K562 (cell line): Measurements from ENCODE around the gene POLR2A. TPM values are rescaled to one million over a fixed set of nuclear protein-coding genes. Genes with fewer than 3 reads are reported as not detected.

ENCODE experiments used
- CREB1 ChIP-seq, 2 experiments: sonication (generic) in 1 of 2; formaldehyde crosslinking in 1 of 2; IDR thresholded peaks; 2 replicates each; pipeline versions ENCODE4 v1.6.1 to v1.8.0; 2012 to 2022; ENCODE audit warnings: inconsistent platforms in 1 of 2, mild to moderate bottlenecking in 1 of 2, missing genetic modification reagents in 1 of 2, moderate library complexity in 1 of 2
- FOXA3 ChIP-seq, 2 experiments: fragments of 450-650 bp in 1 of 2; sonication (generic) in 1 of 2; formaldehyde crosslinking; IDR thresholded peaks in 1 of 2; conservative IDR thresholded peaks in 1 of 2; 2 replicates each; pipeline versions ENCODE4 v1.4.0 to v1.8.0; 2020 to 2022; ENCODE audit warnings: mild to moderate bottlenecking in 2 of 2, missing genetic modification reagents in 1 of 2
- HCFC1 ChIP-seq: IDR thresholded peaks from 2 replicates; pipeline ENCODE4 v1.6.1; 2012; ENCODE audit warnings: low read depth, low read length, improper control_type of control experiment
- HNRNPL ChIP-seq: fragments of 200-400 bp; formaldehyde crosslinking; IDR thresholded peaks from 2 replicates; pipeline ENCODE4 v1.6.1; 2017; ENCODE audit warnings: low read depth, mild to moderate bottlenecking, low read length
- KAT8 ChIP-seq: fragments of 450-650 bp; IDR thresholded peaks from 2 replicates; pipeline ENCODE4 v1.6.1; 2016; ENCODE audit warnings: low read depth, mild to moderate bottlenecking
- MCM5 ChIP-seq: fragments of 450-650 bp; IDR thresholded peaks from 2 replicates; pipeline ENCODE4 v1.6.1; 2016; ENCODE audit warnings: low read depth
- REST ChIP-seq, 2 experiments: fragments of 450-650 bp; formaldehyde crosslinking in 1 of 2; IDR thresholded peaks; 2 replicates each; pipeline versions ENCODE4 v1.4.0 to v1.6.1; 2014 to 2020; ENCODE audit warnings: mild to moderate bottlenecking in 2 of 2, borderline replicate concordance in 1 of 2, low read depth in 1 of 2
- RNF2 ChIP-seq: sonication (generic); IDR thresholded peaks from 2 replicates; pipeline ENCODE4 v1.6.1; 2016
- SMARCE1 ChIP-seq: fragments of 450-650 bp; IDR thresholded peaks from 2 replicates; pipeline ENCODE4 v1.7.1; 2016; ENCODE audit warnings: mild to moderate bottlenecking
- STAT5B ChIP-seq: fragments of 250-450 bp; sonication (Bioruptor Pico); IDR thresholded peaks from 2 replicates; pipeline ENCODE4 v1.8.0; 2021; ENCODE audit warnings: mild to moderate bottlenecking, inconsistent platforms
- TEAD1 ChIP-seq, 2 experiments: fragments of 450-650 bp in 1 of 2; sonication (generic) in 1 of 2; formaldehyde crosslinking; IDR thresholded peaks; 2 replicates each; pipeline versions ENCODE4 v1.4.0 to v1.8.0; 2020 to 2022; ENCODE audit warnings: mild to moderate bottlenecking in 2 of 2, missing genetic modification reagents in 1 of 2
- TFAP4 ChIP-seq: sonication (generic); formaldehyde crosslinking; IDR thresholded peaks from 2 replicates; pipeline ENCODE4 v1.8.0; 2022; ENCODE audit warnings: missing genetic modification reagents, mild to moderate bottlenecking, moderate library complexity, borderline replicate concordance
- ZBTB1 ChIP-seq: sonication (generic); formaldehyde crosslinking; IDR thresholded peaks from 2 replicates; pipeline ENCODE4 v1.8.1; 2023; ENCODE audit warnings: missing genetic modification reagents, low read depth, mild to moderate bottlenecking, borderline replicate concordance
- ZFX ChIP-seq: sonication (generic); formaldehyde crosslinking; IDR thresholded peaks from 2 replicates; pipeline ENCODE4 v1.8.0; 2022; ENCODE audit warnings: mild to moderate bottlenecking, missing genetic modification reagents, moderate library complexity
- ZNF174 ChIP-seq: fragments of 250-450 bp; sonication (Bioruptor Pico); IDR thresholded peaks from 2 replicates; pipeline ENCODE4 v1.4.0; 2020; ENCODE audit warnings: mild to moderate bottlenecking
- polyA plus RNA-seq, 8 experiments: library from polyadenylated mRNA; depleted of rRNA in 4 of 8; stranded (reverse) in 5 of 8; unstranded in 3 of 8; fragments of >200 nt; fragmentation: Nextera tagmentation in 2 of 8; fragmentation: Illumina TruSeq in 1 of 8; extraction: Ambion mirVana in 2 of 8; extraction: Trizol in 1 of 8; gene quantifications; 2 replicates each; pipeline versions ENCODE4 v1.2.1 to v1.2.3, GENCODE V29; 2011 to 2014; ENCODE audit warnings: inconsistent platforms in 1 of 8, missing spikeins in 1 of 8
- total RNA-seq, 7 experiments: library from RNA; depleted of rRNA in 6 of 7; stranded (reverse); fragments of >200 nt in 6 of 7; fragmentation: Illumina TruSeq in 2 of 7; extraction: Trizol in 2 of 7; gene quantifications; 2 replicates each; pipeline versions ENCODE4 v1.2.1 to v1.2.3, GENCODE V29; 2011 to 2021; ENCODE audit warnings: low replicate concordance in 1 of 7
- TF ChIP-seq, protein P1 (sequence below), 2 experiments: fragments of 450-650 bp; IDR thresholded peaks; 2 replicates each; pipeline ENCODE4 v1.6.1; 2016

Gene POLR2A
- total and polyA plus RNA-seq, 9 of the 15 experiments (the other 6 are each of a cell fraction or from before 2014, with no cell fraction given): 1.3 to 109 (median 12.4) TPM

DNA sequence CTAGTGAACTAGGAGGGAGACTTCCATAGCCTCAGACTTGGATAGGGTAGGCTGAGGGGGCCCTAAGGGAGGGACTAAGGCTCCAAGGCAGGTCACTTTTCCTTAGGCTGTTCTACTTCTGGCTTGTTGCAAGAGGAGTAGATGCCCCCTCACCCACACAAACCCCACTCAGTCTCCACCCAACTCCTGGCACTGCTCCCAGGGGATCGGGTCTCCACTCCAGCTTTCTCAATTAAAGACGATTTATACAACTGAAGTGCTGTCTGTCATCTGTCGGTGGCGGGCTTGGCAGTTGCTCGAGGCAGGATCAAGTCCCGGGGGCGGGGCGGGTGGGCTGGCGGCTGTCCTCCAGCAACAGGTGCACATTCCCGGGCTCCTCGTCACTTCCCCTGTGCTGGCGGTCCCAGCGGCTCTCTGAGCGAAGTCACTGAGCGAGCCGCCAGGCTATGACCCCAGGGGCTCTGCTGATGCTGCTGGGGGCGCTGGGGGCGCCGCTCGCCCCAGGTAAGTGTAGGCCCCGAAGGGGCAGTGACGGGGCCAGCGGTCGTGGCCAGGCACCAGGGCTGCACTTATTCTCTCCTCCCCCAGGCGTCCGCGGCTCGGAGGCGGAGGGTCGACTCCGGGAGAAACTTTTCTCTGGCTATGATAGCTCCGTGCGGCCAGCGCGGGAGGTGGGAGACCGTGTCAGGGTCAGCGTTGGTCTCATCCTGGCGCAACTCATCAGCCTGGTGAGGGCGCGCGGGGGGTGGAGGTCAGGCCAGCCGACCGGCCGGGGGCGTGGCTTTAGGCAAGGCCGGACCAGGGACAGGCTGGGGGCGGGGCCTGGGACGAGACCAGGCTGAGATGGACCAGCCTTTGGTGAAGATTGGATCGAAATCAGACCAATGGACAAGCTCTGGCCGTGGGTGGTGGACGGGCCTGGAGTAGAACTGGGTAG lies 39.2 kb upstream of the POLR2A start, which contains the start of gene CHRNB1 (continued):
- TF ChIP-seq REST (IDR thresholded peaks at IDR 0.05; ENCODE audit: borderline replicate concordance) (0 out of 2 replicates have a peak, but pooled peaks have one; percentile 34), REST (CRISPR knock-in tag; IDR thresholded peaks at IDR 0.05; ENCODE audit: low read depth) (no peak), HNRNPL (0 out of 2 replicates have a peak, but pooled peaks have one; percentile 34), ZNF174 (CRISPR knock-in tag) (no peak), FOXA3 (CRISPR knock-in tag; conservative IDR thresholded peaks at IDR 0.05 in 1 of 2, IDR thresholded peaks at IDR 0.05 in 1 of 2) (no peak), KAT8 (no peak), STAT5B (CRISPR knock-in tag) (no peak), TEAD1 (CRISPR knock-in tag; IDR thresholded peaks at IDR 0.05) (no peak), SMARCE1 (no peak), ZBTB1 (CRISPR knock-in tag) (no peak), ZFX (CRISPR knock-in tag) (peak; percentile 35), HCFC1 (no peak), RNF2 (no peak), TFAP4 (CRISPR knock-in tag) (peak; percentile 54; the same call in 1 of the 2 replicates), MCM5 (no peak), CREB1 (IDR thresholded peaks at IDR 0.05) (no peak), CREB1 (CRISPR knock-in tag; IDR thresholded peaks at IDR 0.05) (0 out of 2 replicates have a peak, but pooled peaks have one; percentile 33)
- TF ChIP-seq, protein P1, sequence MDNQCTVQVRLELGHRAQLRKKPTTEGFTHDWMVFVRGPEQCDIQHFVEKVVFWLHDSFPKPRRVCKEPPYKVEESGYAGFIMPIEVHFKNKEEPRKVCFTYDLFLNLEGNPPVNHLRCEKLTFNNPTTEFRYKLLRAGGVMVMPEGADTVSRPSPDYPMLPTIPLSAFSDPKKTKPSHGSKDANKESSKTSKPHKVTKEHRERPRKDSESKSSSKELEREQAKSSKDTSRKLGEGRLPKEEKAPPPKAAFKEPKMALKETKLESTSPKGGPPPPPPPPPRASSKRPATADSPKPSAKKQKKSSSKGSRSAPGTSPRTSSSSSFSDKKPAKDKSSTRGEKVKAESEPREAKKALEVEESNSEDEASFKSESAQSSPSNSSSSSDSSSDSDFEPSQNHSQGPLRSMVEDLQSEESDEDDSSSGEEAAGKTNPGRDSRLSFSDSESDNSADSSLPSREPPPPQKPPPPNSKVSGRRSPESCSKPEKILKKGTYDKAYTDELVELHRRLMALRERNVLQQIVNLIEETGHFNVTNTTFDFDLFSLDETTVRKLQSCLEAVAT (IDR thresholded peaks at IDR 0.05): peak in 1 of 2 experiments; percentile 88; a peak in 2 of 4 replicates
